ENCODE results near the gene IFT25. TPM values are rescaled to one million over a fixed set of nuclear protein-coding genes. Genes with fewer than 3 reads are reported as not detected.
"Not testable (repeated sequence)": the region's sequence is repeated elsewhere in the genome, so short reads cannot be mapped to it uniquely, and the experiment has no call there.

IFT25 gene
- 53.9 and 55.8 TPM in 2 replicates for total RNA-seq

DNA sequence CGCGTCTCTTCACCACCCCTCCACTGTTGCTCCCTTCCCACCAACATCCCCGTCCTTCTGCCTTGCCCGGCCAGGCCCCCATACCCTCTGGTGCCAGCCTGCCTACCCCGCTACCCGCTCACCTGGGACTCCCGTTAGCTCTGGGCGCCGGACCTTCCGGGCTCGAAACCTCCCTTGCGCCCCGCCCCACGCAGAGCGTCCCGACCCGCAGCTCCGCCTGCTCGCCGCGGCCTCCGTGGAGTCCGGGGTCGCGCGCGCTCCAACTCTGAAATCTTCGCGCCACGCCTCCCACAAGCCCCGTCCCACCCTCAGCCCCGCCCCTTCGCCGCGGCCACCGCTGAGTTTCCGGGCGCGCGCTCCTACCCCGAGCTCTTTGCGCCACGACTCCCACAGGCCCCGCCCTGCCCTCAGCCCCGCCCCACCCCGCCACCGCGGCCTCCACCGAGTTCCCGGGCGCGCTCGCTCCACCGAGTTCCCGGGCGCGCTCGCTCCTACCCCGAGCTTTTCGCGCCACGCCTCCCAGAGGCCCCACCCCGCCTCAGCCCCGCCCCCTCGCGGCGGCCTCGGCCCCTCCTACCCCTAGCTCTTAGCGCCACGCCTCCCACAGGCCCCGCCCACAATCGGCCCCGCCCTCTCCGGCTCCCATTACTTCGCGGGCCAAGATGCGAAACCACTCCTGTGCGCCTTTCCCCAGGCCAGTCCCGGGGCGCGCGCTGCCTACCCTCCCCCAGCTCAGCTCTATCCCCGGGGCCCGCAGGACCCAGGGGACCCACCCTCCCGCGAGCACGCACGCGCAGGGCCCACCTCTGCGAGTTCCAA is at the start of gene IFT25:
Gene IFT25 (minus strand): TSS at position 267 of the 819 bp plus-strand sequence. CDS start 5,617 bp downstream, outside the sequence.
- no peaks in the 10 kb centered on the region for H3K27me3 Mint-ChIP-seq
- peak within 1 kb of the TSS; percentile 98 for H3K4me3 Mint-ChIP-seq
- H3K27ac Mint-ChIP-seq: peak within 1 kb of the TSS; percentile 95
- DNase-seq: peak; percentile 99
- peaks cover 53% of the 10 kb centered on the region for H3K4me1 Mint-ChIP-seq
- intact Hi-C loops (cut with micrococcal nuclease): loop anchor here (1.0 to 5.0 kb wide), 4 partner anchors 56 to 817 kb away; partner anchors contain the start of genes NDC1, PARS2, TCEANC2 and TMEM59
- no peaks in the 10 kb centered on the region for H3K9me3 Mint-ChIP-seq
- H3K36me3 Mint-ChIP-seq (ENCODE audit: low read depth): peaks cover 16% of the 10 kb centered on the region

DNA sequence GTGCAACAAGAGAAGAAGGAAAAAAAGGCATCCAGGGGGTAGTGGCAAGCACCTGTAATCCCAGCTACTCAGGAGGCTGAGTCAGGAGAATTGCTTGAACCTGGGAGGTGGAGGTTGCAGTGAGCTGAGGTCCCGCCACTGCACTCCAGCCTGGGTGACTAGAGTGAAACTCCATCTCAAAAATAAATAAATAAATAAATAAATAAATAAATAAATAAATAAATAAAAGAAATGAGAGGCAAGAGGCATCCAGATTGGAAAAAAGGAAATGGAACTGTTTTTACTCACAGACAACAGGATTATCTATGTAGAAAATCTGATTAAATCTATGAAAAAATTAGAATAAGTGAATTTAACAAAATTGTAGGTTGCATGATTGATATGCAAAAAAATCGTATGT is 49.0 kb upstream of the IFT25 start:
- H3K4me3 Mint-ChIP-seq; H3K9me3 Mint-ChIP-seq; intact Hi-C loops (cut with micrococcal nuclease): not testable (repeated sequence)

DNA sequence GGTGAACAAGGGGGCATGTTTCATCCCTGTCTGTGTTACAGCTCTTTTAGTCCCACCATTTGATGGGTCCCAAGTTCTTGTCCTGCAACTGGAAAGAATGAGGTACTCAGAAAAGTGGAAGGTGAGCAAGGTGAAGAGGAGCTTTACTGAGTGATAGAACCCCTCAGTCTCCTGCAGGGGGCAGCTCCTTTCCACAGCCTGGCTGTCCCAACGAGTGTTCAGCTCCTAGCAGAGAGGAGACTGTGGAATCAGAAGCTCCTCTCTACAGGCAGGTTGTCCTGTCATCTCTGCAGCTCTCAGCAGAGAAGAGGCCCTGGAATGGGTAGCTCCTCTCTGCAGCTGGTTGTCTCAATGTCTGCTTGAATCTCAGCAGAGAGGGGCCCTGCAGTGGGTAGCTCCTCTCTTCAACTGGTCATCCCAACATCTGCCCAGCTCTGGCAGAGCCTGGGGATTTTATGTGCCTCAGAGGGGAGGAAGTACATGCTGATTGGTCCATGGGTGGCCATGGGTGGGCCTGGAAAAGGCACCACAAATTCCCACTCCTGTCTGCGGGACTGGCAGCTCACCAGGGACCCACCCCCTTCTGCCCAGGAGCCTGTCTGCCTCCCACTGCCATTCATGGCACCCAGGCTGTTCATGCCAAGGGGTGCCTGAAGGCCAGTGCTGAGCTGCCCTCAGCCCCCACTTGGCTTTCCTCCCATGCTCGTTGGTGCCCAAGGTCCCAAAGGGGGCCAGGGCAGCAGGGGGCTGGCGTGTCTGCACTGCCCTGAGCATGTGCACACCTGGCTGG is 46.8 kb upstream of the IFT25 start:
- H3K27ac Mint-ChIP-seq: no peak overlapping the region

More for the DNA sequence above, 49.0 kb upstream of the IFT25 start:
- DNase-seq; H3K27me3 Mint-ChIP-seq; H3K36me3 Mint-ChIP-seq (ENCODE audit: low read depth); H3K4me1 Mint-ChIP-seq; H3K27ac Mint-ChIP-seq: not testable (repeated sequence)

GRCh38 chr1:53987880-53988279 is 42.4 kb upstream of the IFT25 start:
- intact Hi-C loops (cut with micrococcal nuclease): no loop called here
- Mint-ChIP-seq H3K27me3 (peaks cover 1% of the 10 kb centered on the region), H3K36me3 (ENCODE audit: low read depth) (no peaks in the 10 kb centered on the region), H3K4me1 (peaks cover 5% of the 10 kb centered on the region), H3K9me3 (no peaks in the 10 kb centered on the region), H3K4me3 (no peak overlapping the region), H3K27ac (no peak overlapping the region)
- no peak for DNase-seq

More for the DNA sequence above, 46.8 kb upstream of the IFT25 start:
- no peak overlapping the region for H3K4me3 Mint-ChIP-seq
- DNase-seq: no peak
- H3K36me3 Mint-ChIP-seq (ENCODE audit: low read depth): no peaks in the 10 kb centered on the region
- no peaks in the 10 kb centered on the region for H3K27me3 Mint-ChIP-seq
- intact Hi-C loops (cut with micrococcal nuclease): no loop called here
- peaks cover 3% of the 10 kb centered on the region for H3K4me1 Mint-ChIP-seq
- H3K9me3 Mint-ChIP-seq: no peaks in the 10 kb centered on the region

DNA sequence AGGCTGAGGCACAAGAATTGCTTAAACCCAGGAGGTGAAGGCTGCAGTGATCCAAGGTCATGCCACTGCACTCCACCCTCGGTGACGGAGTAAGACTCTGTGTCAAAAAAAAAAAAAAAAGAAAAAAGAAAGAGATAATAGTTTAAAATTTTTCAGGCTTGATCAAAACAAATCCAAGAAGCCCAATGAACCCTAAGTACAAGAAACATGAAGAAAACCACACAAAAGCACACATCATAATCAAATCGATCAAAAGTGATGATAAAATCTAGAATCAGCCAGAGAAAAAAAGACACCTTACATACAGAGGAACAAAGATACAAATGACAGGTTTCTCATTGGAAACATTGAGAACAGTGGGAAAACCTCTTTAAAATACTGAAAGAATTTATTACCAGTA is 41.0 kb upstream of the IFT25 start:
- intact Hi-C loops (cut with micrococcal nuclease): no loop called here

GRCh38 chr1:53984726-53985125 is 39.2 kb upstream of the IFT25 start:
- no peak overlapping the region for H3K27ac Mint-ChIP-seq
- H3K9me3 Mint-ChIP-seq: no peaks in the 10 kb centered on the region
- intact Hi-C loops (cut with micrococcal nuclease): no loop called here
- peaks cover 5% of the 10 kb centered on the region for H3K27me3 Mint-ChIP-seq
- H3K4me3 Mint-ChIP-seq: no peak overlapping the region
- H3K36me3 Mint-ChIP-seq (ENCODE audit: low read depth): no peaks in the 10 kb centered on the region
- H3K4me1 Mint-ChIP-seq: peaks cover 5% of the 10 kb centered on the region
- no peak for DNase-seq

More for the DNA sequence above, 41.0 kb upstream of the IFT25 start:
- DNase-seq: no peak
- H3K36me3 Mint-ChIP-seq (ENCODE audit: low read depth): no peaks in the 10 kb centered on the region
- H3K27ac Mint-ChIP-seq: no peak overlapping the region
- peaks cover 5% of the 10 kb centered on the region for H3K4me1 Mint-ChIP-seq
- peaks cover 5% of the 10 kb centered on the region for H3K27me3 Mint-ChIP-seq
- H3K4me3 Mint-ChIP-seq: no peak overlapping the region
- no peaks in the 10 kb centered on the region for H3K9me3 Mint-ChIP-seq

DNA sequence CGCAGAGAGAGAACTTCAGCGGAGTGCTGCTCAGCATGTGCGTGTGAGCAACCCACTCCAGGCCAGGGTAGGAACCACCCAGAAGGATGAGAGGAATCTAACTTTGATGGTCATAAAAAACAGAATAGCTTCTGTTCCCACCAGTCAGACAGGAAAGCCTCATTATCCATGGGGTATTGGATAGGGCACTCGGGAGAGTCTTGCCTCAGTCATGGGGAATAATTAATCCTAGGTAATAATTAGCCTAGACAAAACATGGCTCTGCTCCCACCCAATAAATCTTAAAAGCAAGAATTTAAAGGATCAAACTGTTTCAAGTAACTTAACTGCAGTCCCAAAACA is 37.2 kb upstream of the IFT25 start:
- Mint-ChIP-seq H3K4me1 (peaks cover 2% of the 10 kb centered on the region), H3K27me3 (peaks cover 5% of the 10 kb centered on the region), H3K36me3 (ENCODE audit: low read depth) (no peaks in the 10 kb centered on the region), H3K4me3 (no peak overlapping the region), H3K9me3 (no peaks in the 10 kb centered on the region), H3K27ac (no peak overlapping the region)
- intact Hi-C loops (cut with micrococcal nuclease): no loop called here
- no peak for DNase-seq

GRCh38 chr1:53982034-53982762 is 36.7 kb upstream of the IFT25 start:
- Mint-ChIP-seq H3K27ac (no peak overlapping the region), H3K27me3 (peaks cover 5% of the 10 kb centered on the region), H3K36me3 (ENCODE audit: low read depth) (no peaks in the 10 kb centered on the region), H3K9me3 (no peaks in the 10 kb centered on the region), H3K4me1 (peaks cover 2% of the 10 kb centered on the region), H3K4me3 (no peak overlapping the region)
- no peak for DNase-seq
- intact Hi-C loops (cut with micrococcal nuclease): no loop called here

- intact Hi-C loops (cut with micrococcal nuclease): no loop called here
- H3K27me3 Mint-ChIP-seq: peaks cover 5% of the 10 kb centered on the region
- peaks cover 3% of the 10 kb centered on the region for H3K4me1 Mint-ChIP-seq
- no peak for DNase-seq
- no peaks in the 10 kb centered on the region for H3K36me3 Mint-ChIP-seq (ENCODE audit: low read depth)
- no peak overlapping the region for H3K4me3 Mint-ChIP-seq
- H3K9me3 Mint-ChIP-seq: no peaks in the 10 kb centered on the region
- no peak overlapping the region for H3K27ac Mint-ChIP-seq
Observed at GRCh38 chr1:53981220-53981619, 35.7 kb upstream of the IFT25 start.

DNA sequence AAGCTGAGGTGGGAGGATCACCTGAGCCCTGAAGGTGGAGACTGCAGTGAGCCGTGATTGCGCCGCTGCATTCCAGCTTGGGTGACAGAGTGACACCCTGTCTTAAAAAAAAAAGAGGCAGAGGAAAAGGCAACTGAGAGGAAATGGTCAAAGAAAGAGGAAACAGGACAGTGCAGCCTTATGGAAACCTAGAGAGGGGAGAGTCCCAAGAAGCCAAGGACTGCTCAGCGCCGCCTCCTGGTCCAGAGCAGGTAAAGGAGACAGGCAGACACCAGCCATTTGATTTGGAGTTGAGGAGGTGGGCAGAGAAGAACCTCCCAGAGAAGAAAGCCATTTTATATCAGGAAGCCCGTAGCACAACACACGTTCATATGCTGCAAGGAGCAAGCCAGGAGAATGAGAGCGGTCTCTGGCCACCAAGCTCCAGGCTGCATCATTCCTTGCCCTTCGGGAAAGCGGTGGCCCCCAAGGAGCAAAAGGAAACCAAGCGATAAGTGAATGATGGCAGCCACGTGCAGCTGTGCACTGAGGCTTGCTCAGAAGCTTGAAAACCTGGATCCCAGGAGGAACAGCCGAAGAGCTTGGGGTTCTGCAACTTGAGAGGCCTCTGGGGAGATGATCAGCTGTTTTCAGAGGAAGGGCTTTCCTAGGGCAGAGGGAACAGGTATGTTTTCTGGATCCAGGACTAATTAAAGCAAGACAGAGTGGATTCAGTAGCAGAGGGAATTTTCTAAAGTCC is 34.4 kb upstream of the IFT25 start:
- Mint-ChIP-seq H3K4me3 (no peak overlapping the region), H3K27ac (no peak overlapping the region), H3K4me1 (peaks cover 3% of the 10 kb centered on the region), H3K9me3 (no peaks in the 10 kb centered on the region), H3K36me3 (ENCODE audit: low read depth) (peaks cover 2% of the 10 kb centered on the region), H3K27me3 (peaks cover 5% of the 10 kb centered on the region)
- intact Hi-C loops (cut with micrococcal nuclease): no loop called here
- no peak for DNase-seq

DNA sequence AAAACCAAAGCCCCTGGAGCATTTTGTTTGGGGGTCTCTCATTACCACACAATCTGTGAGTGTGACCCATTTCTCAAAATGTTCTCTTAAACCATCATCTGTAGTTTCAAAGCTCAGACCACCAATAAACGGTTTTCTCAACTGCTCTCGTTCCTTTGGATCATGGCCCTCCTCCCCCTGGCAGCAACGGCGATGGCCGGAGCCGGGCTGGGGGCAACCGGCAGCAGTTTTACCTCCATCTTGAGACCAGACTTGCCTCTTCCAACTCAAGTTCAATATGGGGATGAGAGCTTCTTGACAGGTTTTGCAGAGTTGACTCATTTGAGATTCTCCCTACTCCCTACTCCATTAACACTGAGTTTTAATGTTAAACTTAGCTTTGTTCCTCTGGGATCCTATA is 30.4 kb upstream of the IFT25 start:
- DNase-seq: no peak
- peaks cover 3% of the 10 kb centered on the region for H3K4me1 Mint-ChIP-seq
- no peaks in the 10 kb centered on the region for H3K9me3 Mint-ChIP-seq
- H3K27ac Mint-ChIP-seq: no peak overlapping the region
- no peak overlapping the region for H3K4me3 Mint-ChIP-seq
- no peaks in the 10 kb centered on the region for H3K27me3 Mint-ChIP-seq
- intact Hi-C loops (cut with micrococcal nuclease): no loop called here
- peaks cover 16% of the 10 kb centered on the region for H3K36me3 Mint-ChIP-seq (ENCODE audit: low read depth)

GRCh38 chr1:53971718-53972117 is 26.2 kb upstream of the IFT25 start:
- H3K4me3 Mint-ChIP-seq: no peak overlapping the region
- no peaks in the 10 kb centered on the region for H3K27me3 Mint-ChIP-seq
- H3K9me3 Mint-ChIP-seq: no peaks in the 10 kb centered on the region
- no peak for DNase-seq
- peaks cover 41% of the 10 kb centered on the region for H3K36me3 Mint-ChIP-seq (ENCODE audit: low read depth)
- peaks cover 2% of the 10 kb centered on the region for H3K4me1 Mint-ChIP-seq
- no peak overlapping the region for H3K27ac Mint-ChIP-seq
- intact Hi-C loops (cut with micrococcal nuclease): no loop called here

DNA sequence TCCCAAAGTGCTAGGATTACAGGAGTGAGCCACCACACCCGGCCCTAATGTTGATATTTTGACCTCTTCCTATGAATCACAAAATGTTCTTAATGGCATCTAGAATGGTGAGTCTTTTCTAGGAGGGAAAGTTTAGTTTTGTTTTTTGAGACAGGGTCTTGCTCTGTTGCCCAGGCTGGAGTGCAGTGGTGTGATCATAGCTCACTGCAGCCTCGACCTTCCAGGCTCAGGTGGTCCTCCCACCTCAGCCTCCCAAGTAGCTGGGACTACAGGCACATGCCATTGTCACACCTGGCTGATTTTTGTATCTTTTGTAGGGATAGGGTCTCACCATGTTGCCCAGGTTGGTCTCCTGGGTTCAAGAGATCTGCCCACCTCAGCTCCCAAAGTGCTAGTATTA is 23.8 kb upstream of the IFT25 start:
- H3K4me3 Mint-ChIP-seq; H3K27ac Mint-ChIP-seq; H3K27me3 Mint-ChIP-seq; intact Hi-C loops (cut with micrococcal nuclease); H3K9me3 Mint-ChIP-seq; DNase-seq; H3K4me1 Mint-ChIP-seq: not testable (repeated sequence)
- peaks cover 47% of the 10 kb centered on the region for H3K36me3 Mint-ChIP-seq (ENCODE audit: low read depth)

All from activated CD4-positive, alpha-beta T cell treated with anti-CD3 and anti-CD28 coated beads, Interleukin-2, amount 10 ng/mL, durations not matched to agents 24 days and 14 days (primary cell).